Pancreas (tissue), 10 donors: ENCODE data around the gene KLHL26. TPM values are rescaled to one million over a fixed set of nuclear protein-coding genes. Genes with fewer than 3 reads are reported as not detected.

Source experiments
- ATAC-seq, 4 donors: fragments of 200-7000 bp; cut with Tn5 transposase; one replicate each; pipeline versions ENCODE4 v1.8.0 to v1.9.1; 2020; ENCODE audit warnings: mild to moderate bottlenecking in 4 of 4, moderate library complexity in 4 of 4
- DNase-seq, 6 donors: peaks; one replicate each; pipeline ENCODE4 v3.0.0-alpha.2; 2020
- FAIRE-seq: peaks from 2 replicates; lab custom pipeline; 2012; peaks lifted over from hg19 to GRCh38; lab: Jason Lieb, UNC
- H3K27ac ChIP-seq, 4 donors: fragments of 200-600 bp; sonication (generic); 1 replicate in 3 of 4; 2 replicates in 1 of 4; pipeline versions ENCODE4 v1.5.0 to v1.8.0; 2020
- H3K27me3 ChIP-seq, 4 donors: fragments of 200-600 bp; one replicate each; pipeline ENCODE4 v1.8.0; 2021
- H3K36me3 ChIP-seq, 3 donors: fragments of 200-600 bp; sonication (generic) in 1 of 3; one replicate each; pipeline versions ENCODE4 v1.5.0 to v1.8.0; 2020 to 2021
- H3K4me1 ChIP-seq, 3 donors: fragments of 200-600 bp; one replicate each; pipeline ENCODE4 v1.8.0; 2021
- H3K4me3 ChIP-seq, 4 donors: fragments of 200-600 bp; sonication (generic) in 2 of 4; one replicate each; pipeline versions ENCODE4 v1.5.0 to v1.8.0; 2020 to 2021
- H3K9me3 ChIP-seq, 4 donors: fragments of 200-600 bp; one replicate each; pipeline ENCODE4 v1.8.0; 2021
- WGBS, 2 donors: extraction: QIAGEN DNeasy Blood & Tissue Kit; methylation state at CpG; one replicate each; pipeline ENCODE4 v1.1.7; 2013; 5-methylcytosine and 5-hydroxymethylcytosine counted together
- intact Hi-C, 3 donors: fragments of 100-400 bp; cut with DNase I; formaldehyde crosslinking; loops; one replicate each; pipeline versions ENCODE4 v1.11.1 to v1.14.2; 2022
- polyA plus RNA-seq, 2 donors: library from polyadenylated mRNA; stranded (reverse); fragments of 200-250 nt; gene quantifications; one replicate each; pipeline ENCODE4 v1.2.3, GENCODE V29; 2013
- total RNA-seq, 6 donors: library from RNA; stranded (reverse); fragmentation: NEBNext Ultra II Directional in 4 of 6; extraction: Animal tissue kit (Norgen Biotek cat#: 25700) in 4 of 6; gene quantifications; one replicate each; pipeline versions ENCODE4 v1.2.1 to v1.2.4, GENCODE V29; 2021 to 2023
- TF ChIP-seq, protein P1 (sequence below), 4 donors: fragments of 200-600 bp; sonication (generic) in 3 of 4; IDR thresholded peaks; one replicate each; pipeline versions ENCODE4 v1.5.0 to v1.8.0; 2021; ENCODE audit warnings: antibody characterized with exemption in 4 of 4
- donor health status: healthy with polysubstance abuse.
- donor health status: DM: no; HTN: no; CAD: no; lungs with moderate emphysema.
- donor health status: DM: no; HTN: no; CAD: no.
- donor health status: control.
- donor health status: control.
- donor health status: Bipolar disorder and iron deficiency.
- donor health status: DM: yes; HTN: yes; CAD: no.
- donor health status: DM: no; HTN: no; CAD: no.
- donor health status: DM: no; HTN: no; CAD: no.
- donor health status: DM: yes; HTN: yes; CAD: no.

KLHL26 gene
- total and polyA plus RNA-seq, 8 donors: 3.2 to 7.8 (median 5.0) TPM

DNA sequence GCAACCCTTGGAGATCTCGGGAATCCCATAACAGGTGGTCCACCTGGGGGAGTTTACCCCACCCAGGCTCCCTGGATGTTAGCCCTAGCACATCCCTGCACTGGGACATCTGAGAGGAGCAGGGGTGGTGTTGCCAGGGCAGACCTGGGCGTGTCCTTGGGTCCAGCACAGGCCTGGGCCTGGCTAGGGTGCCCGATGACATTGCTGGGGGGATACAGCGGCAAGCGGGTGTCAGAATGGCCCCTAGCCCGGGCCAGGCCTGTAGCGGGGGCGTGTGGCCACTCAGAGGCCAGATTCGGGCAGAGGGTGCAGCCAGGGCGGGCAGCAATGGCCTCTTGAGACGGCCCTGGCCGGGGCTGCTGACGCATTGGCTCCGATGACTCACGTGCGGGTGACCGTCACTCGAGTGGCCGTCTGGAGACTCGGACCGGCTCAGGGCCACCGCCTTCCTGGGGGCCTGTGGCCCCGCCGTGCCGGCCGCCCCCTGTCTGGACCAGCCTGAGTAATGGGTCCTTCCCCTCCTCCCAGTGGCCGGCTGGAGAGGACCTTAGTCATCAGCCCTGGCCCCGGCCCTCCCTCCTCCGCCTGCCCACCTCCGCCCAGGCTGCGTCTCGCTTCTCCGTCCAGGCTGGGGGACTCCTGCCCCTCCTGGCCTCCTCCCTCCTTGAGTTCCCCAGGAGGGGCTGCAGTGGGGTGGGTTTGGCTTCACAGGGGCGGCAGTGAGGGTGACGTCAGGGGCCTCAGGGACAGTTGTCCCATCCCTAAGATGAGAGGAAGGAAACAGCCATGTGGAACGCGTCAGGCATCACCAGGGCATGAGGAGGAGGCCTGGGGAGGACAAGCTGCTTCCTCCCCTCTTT is 23.5 kb downstream of the KLHL26 start:
- Histone ChIP-seq H3K27ac (peak overlapping the region in 2 of 4 donors; percentile 27 to 47), H3K4me3 (no peak overlapping the region), H3K27me3 (no peaks in the 10 kb centered on the region), H3K9me3 (no peaks in the 10 kb centered on the region), H3K36me3 (no peaks in the 10 kb centered on the region), H3K4me1 (no peaks in the 10 kb centered on the region)
- whole genome bisulfite sequencing, 2 donors: 91% methylated on average over 30 to 37 of the region's 37 CpGs
- TF ChIP-seq, protein P1, sequence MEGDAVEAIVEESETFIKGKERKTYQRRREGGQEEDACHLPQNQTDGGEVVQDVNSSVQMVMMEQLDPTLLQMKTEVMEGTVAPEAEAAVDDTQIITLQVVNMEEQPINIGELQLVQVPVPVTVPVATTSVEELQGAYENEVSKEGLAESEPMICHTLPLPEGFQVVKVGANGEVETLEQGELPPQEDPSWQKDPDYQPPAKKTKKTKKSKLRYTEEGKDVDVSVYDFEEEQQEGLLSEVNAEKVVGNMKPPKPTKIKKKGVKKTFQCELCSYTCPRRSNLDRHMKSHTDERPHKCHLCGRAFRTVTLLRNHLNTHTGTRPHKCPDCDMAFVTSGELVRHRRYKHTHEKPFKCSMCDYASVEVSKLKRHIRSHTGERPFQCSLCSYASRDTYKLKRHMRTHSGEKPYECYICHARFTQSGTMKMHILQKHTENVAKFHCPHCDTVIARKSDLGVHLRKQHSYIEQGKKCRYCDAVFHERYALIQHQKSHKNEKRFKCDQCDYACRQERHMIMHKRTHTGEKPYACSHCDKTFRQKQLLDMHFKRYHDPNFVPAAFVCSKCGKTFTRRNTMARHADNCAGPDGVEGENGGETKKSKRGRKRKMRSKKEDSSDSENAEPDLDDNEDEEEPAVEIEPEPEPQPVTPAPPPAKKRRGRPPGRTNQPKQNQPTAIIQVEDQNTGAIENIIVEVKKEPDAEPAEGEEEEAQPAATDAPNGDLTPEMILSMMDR (IDR thresholded peaks at IDR 0.05): no peak
- intact Hi-C loops: no loop called here
- no peak for FAIRE-seq
- DNase-seq: peak in 3 of 6 donors; percentile 20 to 43 (median 24)
- peak in 3 of 4 donors; percentile 38 to 63 (median 41) for ATAC-seq

DNA sequence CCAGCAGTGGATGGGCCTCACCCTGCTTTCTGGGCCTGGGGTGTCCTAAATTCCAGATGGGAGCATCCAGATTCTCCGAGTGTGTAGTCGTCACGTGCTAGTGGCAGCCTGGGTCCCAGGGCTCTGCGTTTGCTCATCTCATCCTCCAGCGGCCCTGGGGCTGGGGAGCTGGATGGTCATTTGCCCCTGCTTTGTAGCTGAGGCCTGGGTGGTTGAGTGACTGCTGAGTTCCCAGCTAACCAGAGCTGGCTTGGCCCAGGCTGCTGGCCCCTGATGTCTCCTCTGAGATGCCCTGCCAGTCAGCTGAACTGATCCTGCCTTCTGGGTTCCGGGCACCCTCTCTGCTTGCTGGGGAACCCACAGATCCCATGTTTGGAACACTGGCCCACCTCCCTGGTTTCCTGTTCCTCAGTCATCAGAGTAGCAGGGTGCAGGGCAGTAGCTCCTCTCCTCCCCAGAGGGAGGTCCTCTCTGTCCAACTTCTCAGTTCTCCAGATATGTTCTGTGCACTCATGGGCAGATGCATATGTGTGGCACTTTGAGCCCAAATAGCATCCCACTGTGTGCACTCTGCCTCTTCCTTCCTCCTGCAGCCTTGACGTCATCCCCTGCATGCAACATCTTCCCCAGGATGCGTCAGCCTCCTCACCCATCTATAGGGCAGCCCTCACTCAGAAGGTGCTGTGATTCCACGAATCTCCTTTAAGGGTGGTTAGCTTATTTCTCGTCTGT is 24.3 kb downstream of the KLHL26 start:
- Histone ChIP-seq H3K36me3 (no peaks in the 10 kb centered on the region), H3K27ac (peak overlapping the region in 1 of 4 donors; percentile 27), H3K9me3 (no peaks in the 10 kb centered on the region), H3K4me1 (no peaks in the 10 kb centered on the region), H3K4me3 (no peak overlapping the region), H3K27me3 (no peaks in the 10 kb centered on the region)
- intact Hi-C loops: no loop called here
- TF ChIP-seq, protein P1 (IDR thresholded peaks at IDR 0.05): no peak
- FAIRE-seq (no peak), ATAC-seq (no peak), DNase-seq (no peak)
- 94 to 97% methylated on average over 10 of the region's 10 CpGs for WGBS, 2 donors

DNA sequence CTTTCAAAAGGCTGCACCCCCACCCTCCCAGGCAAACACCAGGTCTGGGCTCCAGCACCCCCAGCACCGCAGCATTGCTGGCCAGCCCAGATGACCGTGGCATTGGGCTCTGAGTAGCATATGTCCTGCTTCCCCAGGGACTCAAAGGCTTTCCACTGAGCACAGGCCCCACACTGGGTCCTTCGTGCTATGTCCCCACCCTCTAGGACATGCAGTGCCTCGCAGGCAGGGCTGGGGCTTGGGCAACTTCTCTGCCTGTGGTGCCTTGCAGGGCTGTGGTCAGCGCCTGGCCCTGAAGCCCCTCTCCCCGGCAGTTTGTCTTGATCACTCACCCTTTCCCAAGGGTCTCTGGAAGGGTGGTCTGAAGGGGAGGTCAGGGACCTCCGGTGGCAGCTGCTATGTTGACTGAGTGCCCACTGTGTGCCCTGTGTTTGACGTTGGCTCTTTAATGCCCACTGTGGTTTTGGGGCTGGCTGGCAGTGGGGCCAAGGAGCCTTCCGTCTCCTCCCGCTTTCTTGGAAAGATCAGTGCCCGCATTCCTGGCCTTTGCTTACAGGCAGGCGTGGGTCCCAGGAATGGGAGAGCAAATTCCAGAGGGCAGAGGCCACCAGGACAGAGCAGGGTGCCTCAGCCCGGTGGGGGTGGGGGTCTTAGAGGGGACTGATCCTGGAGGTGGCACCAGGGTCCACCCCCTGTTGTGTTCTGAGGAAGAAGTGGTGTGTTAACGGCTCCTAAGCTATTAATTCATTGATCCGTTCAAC is 26.3 kb downstream of the KLHL26 start:
- Histone ChIP-seq H3K27ac (no peak overlapping the region), H3K9me3 (no peaks in the 10 kb centered on the region), H3K4me3 (no peak overlapping the region), H3K36me3 (peaks cover 0 to 6% (median 0%) of the 10 kb centered on the region in 3 donors), H3K4me1 (no peaks in the 10 kb centered on the region), H3K27me3 (no peaks in the 10 kb centered on the region)
- intact Hi-C loops: no loop called here
- FAIRE-seq (no peak), DNase-seq (peak in 1 of 6 donors; percentile 51), ATAC-seq (no peak)
- TF ChIP-seq, protein P1 (IDR thresholded peaks at IDR 0.05): no peak
- WGBS, 2 donors: 83% methylated on average over 15 of the region's 15 CpGs

DNA sequence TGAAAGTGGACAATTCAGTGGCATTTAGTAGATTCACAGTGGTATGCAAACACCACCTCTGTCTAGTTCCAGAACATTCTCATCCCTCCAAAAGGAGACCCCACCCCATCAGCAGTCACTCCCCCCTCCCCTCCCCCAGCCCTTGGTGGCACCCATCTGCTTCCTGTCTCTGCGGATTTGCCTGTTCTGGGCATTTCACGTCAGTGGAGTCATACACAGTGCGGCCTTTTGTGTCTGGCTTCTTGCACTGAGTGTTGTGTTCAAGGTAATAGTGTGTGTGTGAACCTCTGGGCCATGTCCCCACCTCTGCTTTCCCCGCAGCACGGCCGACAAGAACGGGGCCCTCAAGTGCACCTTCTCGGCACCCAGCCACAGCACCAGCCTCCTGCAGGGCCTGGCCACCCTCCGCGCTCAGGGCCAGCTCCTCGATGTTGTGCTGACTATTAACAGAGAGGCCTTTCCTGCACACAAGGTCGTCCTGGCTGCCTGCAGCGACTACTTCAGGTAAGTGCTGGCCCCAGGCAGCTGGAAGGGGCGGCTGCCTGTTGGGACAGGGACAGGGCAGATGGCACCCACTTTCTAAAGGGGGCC is 27.2 kb downstream of the KLHL26 start:
- no peak overlapping the region for H3K27ac ChIP-seq

More for the DNA sequence above, 27.2 kb downstream of the KLHL26 start:
- WGBS, 2 donors: 82 to 86% methylated on average over 14 of the region's 14 CpGs
- no peaks in the 10 kb centered on the region for H3K27me3 ChIP-seq
- H3K4me3 ChIP-seq: no peak overlapping the region
- TF ChIP-seq, protein P1 (IDR thresholded peaks at IDR 0.05): no peak
- intact Hi-C loops: no loop called here
- peaks cover 0 to 15% (median 7%) of the 10 kb centered on the region in 3 donors for H3K36me3 ChIP-seq
- H3K4me1 ChIP-seq: no peaks in the 10 kb centered on the region
- no peak for DNase-seq
- ATAC-seq: no peak
- no peaks in the 10 kb centered on the region for H3K9me3 ChIP-seq
- no peak for FAIRE-seq
